GM12872 (cell line): Measurements from ENCODE around the gene ADD3.

Experiments used
- TF ChIP-seq, protein P1 (sequence below): IDR thresholded peaks from 3 replicates; pipeline ENCODE4 v1.5.1; 2011; ENCODE audit warnings: low read depth, mild to moderate bottlenecking, low read length, moderate library complexity; ENCODE audit not compliant: insufficient read depth

The ADD3 gene, protein sequence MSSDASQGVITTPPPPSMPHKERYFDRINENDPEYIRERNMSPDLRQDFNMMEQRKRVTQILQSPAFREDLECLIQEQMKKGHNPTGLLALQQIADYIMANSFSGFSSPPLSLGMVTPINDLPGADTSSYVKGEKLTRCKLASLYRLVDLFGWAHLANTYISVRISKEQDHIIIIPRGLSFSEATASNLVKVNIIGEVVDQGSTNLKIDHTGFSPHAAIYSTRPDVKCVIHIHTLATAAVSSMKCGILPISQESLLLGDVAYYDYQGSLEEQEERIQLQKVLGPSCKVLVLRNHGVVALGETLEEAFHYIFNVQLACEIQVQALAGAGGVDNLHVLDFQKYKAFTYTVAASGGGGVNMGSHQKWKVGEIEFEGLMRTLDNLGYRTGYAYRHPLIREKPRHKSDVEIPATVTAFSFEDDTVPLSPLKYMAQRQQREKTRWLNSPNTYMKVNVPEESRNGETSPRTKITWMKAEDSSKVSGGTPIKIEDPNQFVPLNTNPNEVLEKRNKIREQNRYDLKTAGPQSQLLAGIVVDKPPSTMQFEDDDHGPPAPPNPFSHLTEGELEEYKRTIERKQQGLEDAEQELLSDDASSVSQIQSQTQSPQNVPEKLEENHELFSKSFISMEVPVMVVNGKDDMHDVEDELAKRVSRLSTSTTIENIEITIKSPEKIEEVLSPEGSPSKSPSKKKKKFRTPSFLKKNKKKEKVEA

DNA sequence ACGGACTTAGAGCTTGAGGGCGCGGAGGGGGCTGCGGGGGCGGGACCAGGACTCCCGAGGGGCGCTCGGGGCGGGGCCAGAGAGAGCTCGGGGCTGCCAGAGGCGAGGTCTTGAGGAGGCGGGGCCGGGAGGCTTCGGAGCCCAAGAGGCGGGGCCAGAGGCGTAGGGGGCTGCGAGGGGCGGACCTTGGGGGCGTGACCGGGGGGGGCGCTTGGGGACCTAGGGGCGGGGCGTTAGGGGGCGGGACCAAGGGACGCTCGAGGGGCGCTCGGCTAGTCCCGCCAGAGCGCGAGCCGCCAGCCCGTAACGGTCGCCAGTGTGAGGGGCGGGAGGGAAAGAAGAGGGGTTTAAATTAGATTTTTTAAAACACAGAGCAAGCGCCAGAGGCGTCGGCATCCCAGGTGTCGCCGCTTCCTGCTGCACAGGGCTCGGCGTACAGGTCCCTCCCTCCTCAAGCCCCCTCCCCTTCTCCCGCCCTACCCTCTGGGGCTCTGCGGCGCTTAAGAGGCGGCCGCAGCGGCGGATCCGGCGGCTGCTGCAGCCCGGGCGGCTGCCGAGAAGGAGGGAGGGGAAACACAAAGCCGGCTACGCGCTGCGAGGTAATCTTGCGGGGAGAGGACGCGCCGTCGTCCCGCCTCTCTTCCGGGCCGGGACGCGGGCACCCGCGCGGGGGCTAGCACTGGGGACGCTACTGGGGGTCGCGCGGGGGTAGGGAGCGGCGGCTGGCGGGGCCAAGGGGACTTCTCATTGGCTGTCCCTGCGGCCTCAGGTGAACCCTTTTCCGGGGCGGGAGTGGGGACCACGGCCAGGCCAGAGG lies at the start of gene ADD3:
ADD3 (plus strand) TSS at position 284 of the 817 bp plus-strand sequence. CDS start 92,670 bp downstream, outside the sequence.
- TF ChIP-seq, protein P1, sequence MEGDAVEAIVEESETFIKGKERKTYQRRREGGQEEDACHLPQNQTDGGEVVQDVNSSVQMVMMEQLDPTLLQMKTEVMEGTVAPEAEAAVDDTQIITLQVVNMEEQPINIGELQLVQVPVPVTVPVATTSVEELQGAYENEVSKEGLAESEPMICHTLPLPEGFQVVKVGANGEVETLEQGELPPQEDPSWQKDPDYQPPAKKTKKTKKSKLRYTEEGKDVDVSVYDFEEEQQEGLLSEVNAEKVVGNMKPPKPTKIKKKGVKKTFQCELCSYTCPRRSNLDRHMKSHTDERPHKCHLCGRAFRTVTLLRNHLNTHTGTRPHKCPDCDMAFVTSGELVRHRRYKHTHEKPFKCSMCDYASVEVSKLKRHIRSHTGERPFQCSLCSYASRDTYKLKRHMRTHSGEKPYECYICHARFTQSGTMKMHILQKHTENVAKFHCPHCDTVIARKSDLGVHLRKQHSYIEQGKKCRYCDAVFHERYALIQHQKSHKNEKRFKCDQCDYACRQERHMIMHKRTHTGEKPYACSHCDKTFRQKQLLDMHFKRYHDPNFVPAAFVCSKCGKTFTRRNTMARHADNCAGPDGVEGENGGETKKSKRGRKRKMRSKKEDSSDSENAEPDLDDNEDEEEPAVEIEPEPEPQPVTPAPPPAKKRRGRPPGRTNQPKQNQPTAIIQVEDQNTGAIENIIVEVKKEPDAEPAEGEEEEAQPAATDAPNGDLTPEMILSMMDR: no peak

DNA sequence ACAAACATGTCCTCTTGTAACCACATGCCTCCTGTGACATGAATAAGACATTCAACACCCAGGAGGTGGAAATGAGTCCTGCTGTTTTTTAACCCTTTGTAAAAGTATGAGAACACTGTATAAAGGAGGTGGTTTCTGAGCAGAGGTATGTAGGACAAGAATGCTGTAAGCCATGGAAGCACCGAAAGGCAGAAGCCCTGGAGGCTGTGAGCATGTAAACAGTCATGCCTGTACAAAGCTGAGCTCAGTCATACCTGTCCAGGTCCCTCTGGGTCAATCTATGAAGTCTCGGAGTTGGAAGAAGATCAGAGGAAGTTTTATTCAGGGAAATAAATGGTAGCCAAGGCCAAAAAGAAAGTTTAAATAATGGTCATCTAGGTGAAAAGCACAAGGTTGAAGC lies 49.7 kb upstream of the ADD3 start:
- TF ChIP-seq, protein P1: no peak

DNA sequence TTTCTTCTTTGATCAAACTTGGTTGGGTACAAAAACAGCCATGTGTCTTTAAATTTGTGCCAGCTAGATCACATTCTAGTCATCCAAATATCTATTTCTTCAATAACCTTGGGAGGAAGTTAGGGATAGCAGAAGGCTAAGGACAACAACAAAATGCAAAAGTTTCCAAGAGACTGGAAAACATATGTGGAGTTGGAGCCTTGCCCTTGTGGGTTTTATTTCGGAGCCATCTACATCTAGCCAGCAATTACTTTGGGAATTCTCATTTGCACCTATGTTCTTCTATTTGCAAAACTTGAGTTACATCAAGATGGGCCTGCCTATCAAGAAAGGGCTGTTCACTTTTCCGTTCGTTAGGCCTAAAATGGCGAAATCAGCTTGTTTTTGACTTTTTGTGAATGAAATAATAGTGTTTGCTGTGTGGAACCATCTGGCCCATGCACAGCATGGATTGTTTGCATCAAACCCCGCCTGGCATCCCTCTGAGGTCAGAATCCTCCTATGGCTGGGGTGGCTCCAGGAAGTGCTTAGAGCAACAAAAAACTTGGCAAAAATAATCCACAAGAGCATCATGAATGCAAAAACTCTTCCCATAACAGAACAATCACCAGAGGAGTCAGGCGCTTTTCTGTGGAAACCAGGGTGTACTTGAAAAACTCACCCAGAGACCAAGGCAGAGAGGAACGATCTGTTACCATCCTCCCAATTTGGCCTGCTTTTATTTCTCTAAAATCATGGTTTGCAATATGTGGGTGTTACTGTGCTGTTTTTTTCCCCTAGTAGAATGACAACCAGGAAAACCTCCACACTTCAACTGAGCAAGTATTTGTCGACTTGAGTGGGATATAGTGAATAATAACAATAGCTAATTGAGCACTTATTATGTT lies 48.3 kb upstream of the ADD3 start:
- TF ChIP-seq, protein P1: no peak

DNA sequence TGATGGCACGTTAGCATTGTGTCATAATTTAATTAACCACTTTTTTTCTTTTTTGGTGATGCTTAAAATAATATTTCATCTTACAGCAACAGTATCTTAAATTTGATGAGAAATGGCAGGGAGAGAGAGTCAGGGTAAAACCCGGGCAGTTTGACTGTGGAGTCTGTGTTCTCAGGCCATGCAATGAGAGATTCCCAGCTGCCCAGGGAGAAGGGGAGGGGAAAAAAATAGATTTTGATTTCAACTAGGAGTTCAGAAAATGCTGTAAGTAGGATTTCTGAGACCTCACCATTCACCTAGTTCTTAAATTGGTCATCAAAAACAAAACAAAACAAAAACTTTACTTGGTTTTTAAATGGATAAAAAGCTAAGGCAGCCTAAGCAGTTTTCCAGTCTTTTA lies 47.1 kb upstream of the ADD3 start:
- TF ChIP-seq, protein P1: no peak

DNA sequence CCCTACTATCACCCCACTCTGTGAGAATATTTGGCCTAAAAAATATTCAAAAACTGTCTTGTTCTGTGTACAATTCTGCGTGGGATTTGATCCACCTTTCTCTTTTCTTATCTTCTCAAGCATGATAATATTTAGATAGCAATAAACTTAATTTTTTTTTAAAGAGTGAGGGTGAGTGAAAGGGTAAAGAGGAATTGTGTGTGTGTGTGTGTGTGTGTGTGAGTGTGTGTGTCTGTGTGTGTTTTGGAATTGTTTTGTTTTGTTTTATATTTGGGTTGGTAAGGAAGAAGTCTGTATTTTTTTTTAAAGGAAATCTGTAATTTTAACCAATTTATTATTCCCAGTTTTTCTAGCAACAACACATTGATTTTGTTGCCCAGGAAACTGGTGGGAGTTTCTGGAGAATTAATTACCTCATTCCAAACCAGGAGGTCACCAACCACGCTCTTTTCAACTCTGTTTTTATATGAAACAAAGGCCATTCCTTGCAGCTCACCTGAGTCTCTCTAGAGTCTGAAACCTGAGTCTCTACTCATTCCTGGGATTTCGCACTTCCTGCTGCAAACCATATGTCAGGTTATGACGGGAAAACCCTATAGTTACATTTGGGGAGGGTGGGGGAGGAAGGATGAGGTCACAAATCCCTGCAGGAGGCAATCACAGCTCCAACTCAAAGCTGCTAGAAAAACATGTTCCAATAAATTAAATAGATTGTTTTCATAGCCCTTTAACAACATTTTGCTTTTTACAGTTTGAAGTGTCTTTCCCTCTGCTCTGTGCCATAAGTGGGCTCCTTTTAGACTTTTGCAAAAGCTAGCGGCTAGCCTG lies 46.4 kb upstream of the ADD3 start:
- TF ChIP-seq, protein P1: no peak

DNA sequence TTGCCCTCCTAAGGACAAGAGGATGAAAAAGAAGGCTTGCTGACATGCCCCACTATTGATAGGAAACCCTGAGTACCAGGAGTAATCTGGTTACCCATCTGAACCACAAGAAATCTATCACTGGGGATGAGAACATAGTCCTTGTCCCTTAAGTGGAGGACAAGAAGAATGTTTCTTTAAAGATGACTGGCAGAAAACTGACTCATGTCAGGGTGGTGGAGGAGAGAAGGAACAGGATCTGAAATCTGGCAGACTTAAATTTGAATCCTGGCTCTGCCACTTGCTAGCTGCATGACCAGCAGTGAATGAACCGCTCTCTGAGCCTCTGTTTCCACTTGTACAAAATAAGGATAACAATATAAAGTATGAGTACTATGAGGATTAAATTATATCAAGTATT lies 45.5 kb upstream of the ADD3 start:
- TF ChIP-seq, protein P1: no peak
